ENCODE data around the gene SAMD4B.

Gene SAMD4B

GRCh38 chr19:39401070-39401548, 58.9 kb downstream of the SAMD4B start:
- TF ChIP-seq CTCF (IDR thresholded peaks at IDR 0.05), result no peak
- no peak for TF ChIP-seq ZFX (IDR thresholded peaks at IDR 0.05; ENCODE audit: borderline replicate concordance)
- peak overlapping the region; percentile 81; the same call in 1 of the 2 replicates for H3K27ac ChIP-seq

- TF ChIP-seq CTCF (IDR thresholded peaks at IDR 0.05), result no peak
- TF ChIP-seq ZFX (IDR thresholded peaks at IDR 0.05; ENCODE audit: borderline replicate concordance), result no peak
- peak overlapping the region; percentile 81 for H3K27ac ChIP-seq
Observed at GRCh38 chr19:39401549-39402345, 59.5 kb downstream of the SAMD4B start.

GRCh38 chr19:39402346-39403300, 60.4 kb downstream of the SAMD4B start:
- TF ChIP-seq ZFX (IDR thresholded peaks at IDR 0.05; ENCODE audit: borderline replicate concordance), result no peak
- no peak for TF ChIP-seq CTCF (IDR thresholded peaks at IDR 0.05)
- H3K27ac ChIP-seq, result peak overlapping the region; percentile 81

- no peak for TF ChIP-seq ZFX (IDR thresholded peaks at IDR 0.05; ENCODE audit: borderline replicate concordance)
- TF ChIP-seq CTCF (IDR thresholded peaks at IDR 0.05), result no peak
- H3K27ac ChIP-seq, result peak overlapping the region; percentile 81
Observed at GRCh38 chr19:39403331-39404312, 61.4 kb downstream of the SAMD4B start.

GRCh38 chr19:39405261-39405957, 63.2 kb downstream of the SAMD4B start:
- H3K27ac ChIP-seq, result peak overlapping the region; percentile 98

More at GRCh38 chr19:39405261-39405957, 63.2 kb downstream of the SAMD4B start:
- TF ChIP-seq CTCF (IDR thresholded peaks at IDR 0.05) (no peak), ZFX (IDR thresholded peaks at IDR 0.05; ENCODE audit: borderline replicate concordance) (no peak)
